ENCODE results near the gene PRR7.

Gene PRR7

DNA sequence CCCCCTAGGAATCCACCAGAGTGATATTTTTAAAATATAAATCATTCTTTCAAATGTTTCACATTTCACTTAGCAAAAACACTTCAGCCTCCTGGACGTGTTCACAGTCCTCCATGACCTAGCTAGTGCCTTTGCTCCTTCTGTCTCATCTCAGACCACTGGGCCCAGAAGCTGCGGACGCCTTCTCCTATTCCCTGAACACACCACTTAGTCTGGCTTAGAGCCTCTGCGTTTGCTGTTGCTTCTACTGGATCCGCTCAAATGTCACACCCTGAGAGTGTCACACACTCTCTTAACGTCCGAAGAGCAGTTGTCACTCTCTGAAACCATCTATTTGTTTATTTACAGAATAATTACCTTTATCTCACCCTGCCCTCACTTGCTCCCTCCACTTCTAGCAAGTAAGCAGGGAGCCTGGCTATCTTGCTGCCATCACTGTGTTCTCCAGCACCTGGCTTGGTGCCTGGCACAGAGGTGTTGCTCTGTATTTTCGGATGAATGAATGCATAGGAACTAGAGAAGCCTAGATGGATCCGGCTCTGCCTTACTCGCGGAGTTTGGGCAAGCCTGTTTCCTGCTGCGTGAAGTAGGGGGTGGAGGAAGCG, 21.3 kb upstream of the PRR7 start:
- Histone ChIP-seq H3K36me3 (ENCODE audit: control insufficient read depth, insufficient read depth, low read length) (no peaks in the 10 kb centered on the region), H3K4me1 (ENCODE audit: control insufficient read depth, insufficient read depth, low read length) (peaks cover 12% of the 10 kb centered on the region), H3K27ac (ENCODE audit: insufficient read depth, low read depth, low read length, poor library complexity, severe bottlenecking) (peak overlapping the region; percentile 91), H3K4me3 (ENCODE audit: insufficient read depth, low read depth, low read length) (peak overlapping the region; percentile 58), H3K9me3 (ENCODE audit: control insufficient read depth, low read length) (no peaks in the 10 kb centered on the region), H3K27me3 (ENCODE audit: control insufficient read depth, insufficient read depth, low read length, poor library complexity, severe bottlenecking) (no peaks in the 10 kb centered on the region)
- WGBS, 2 experiments, result 67% methylated on average over 13 of the region's 13 CpGs

DNA sequence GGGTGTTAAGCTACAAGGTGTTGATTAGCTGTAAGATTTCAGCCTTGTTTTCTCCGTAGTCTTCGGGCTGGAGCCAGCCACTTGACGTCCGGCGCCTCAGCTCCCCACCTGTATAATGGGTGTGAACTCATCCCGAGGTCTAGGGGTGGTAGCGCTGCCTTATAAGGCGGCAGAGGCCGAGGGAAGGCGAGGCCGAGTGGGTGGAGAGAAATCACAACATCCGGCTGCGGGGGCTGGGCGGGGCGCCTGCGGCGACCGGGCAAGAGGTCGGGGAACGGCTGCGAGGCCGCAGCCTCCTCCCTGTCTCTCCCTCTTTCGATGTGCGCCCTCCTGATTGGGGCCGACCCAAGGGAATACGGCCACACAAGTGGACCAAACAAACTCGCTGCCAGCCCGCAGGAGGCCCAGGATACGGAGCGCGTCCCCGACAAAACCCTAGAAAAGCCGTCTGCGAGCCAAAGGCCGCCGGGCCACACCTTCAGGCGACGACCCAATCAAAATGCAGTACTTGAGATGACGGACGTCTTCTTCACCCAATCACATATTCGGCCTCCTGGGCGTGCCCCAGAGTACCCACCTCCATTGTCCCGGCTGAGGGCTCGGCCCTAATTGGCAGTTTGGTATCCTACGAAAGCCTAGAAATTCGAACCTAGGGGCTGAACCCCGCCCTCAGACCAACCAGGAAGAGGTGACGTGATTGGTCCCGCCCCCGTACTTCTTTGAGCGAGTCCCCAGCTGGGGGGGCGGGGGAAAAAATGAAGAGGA, 20.6 kb upstream of the PRR7 start:
- peak overlapping the region; percentile 58 for H3K4me3 ChIP-seq (ENCODE audit: insufficient read depth, low read depth, low read length)
- H3K27ac ChIP-seq (ENCODE audit: insufficient read depth, low read depth, low read length, poor library complexity, severe bottlenecking), result peak overlapping the region; percentile 91
- H3K9me3 ChIP-seq (ENCODE audit: control insufficient read depth, low read length), result no peaks in the 10 kb centered on the region
- peaks cover 12% of the 10 kb centered on the region for H3K4me1 ChIP-seq (ENCODE audit: control insufficient read depth, insufficient read depth, low read length)
- no peaks in the 10 kb centered on the region for H3K27me3 ChIP-seq (ENCODE audit: control insufficient read depth, insufficient read depth, low read length, poor library complexity, severe bottlenecking)
- 1% methylated on average over 52 of the region's 52 CpGs for WGBS, 2 experiments
- no peaks in the 10 kb centered on the region for H3K36me3 ChIP-seq (ENCODE audit: control insufficient read depth, insufficient read depth, low read length)

DNA sequence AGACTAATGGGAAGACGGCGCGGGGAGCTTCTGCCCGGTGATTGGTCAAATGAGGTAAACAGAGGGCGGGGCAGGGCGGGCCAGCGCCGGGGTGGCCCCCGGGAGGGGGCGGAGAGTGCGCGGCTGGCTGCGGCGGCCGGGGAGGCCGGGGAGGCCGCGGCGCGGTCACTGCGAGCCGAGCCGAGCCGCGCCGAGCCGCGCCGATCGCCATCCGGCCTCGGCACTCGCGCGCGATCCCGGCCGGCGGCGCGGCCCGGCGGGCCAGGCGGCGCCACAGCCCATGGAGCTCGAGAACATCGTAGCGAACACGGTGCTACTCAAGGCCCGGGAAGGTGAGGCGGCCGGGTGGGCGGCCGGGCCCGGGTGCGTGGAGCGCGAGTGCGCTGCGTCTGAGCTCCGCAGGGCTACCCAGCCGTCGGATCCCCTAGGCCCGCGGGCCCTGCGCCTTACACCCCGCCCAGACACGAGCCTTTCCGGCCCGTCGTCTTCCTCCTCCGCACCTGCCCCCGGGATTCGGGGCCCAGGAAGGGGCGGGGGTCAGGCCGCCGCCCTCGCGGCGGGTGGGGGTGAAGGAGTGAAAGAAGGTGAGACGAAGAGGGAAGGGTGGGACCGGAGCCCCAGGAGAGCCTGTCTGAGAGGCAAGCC, 19.9 kb upstream of the PRR7 start, which contains the start of gene GRK6:
GRK6 (plus strand) TSS at position 111 of the 645 bp plus-strand sequence; CDS start at position 281, 170 bp downstream.
- peak within 1 kb of the TSS; percentile 87 for H3K4me3 ChIP-seq (ENCODE audit: insufficient read depth, low read depth, low read length)
- WGBS, 2 experiments, result 1% methylated on average over 82 of the region's 82 CpGs
- no peaks in the 10 kb centered on the region for H3K36me3 ChIP-seq (ENCODE audit: control insufficient read depth, insufficient read depth, low read length)
- H3K27ac ChIP-seq (ENCODE audit: insufficient read depth, low read depth, low read length, poor library complexity, severe bottlenecking), result peak within 1 kb of the TSS; percentile 91
- no peaks in the 10 kb centered on the region for H3K9me3 ChIP-seq (ENCODE audit: control insufficient read depth, low read length)
- H3K4me1 ChIP-seq (ENCODE audit: control insufficient read depth, insufficient read depth, low read length), result peaks cover 12% of the 10 kb centered on the region
- H3K27me3 ChIP-seq (ENCODE audit: control insufficient read depth, insufficient read depth, low read length, poor library complexity, severe bottlenecking), result no peaks in the 10 kb centered on the region

DNA sequence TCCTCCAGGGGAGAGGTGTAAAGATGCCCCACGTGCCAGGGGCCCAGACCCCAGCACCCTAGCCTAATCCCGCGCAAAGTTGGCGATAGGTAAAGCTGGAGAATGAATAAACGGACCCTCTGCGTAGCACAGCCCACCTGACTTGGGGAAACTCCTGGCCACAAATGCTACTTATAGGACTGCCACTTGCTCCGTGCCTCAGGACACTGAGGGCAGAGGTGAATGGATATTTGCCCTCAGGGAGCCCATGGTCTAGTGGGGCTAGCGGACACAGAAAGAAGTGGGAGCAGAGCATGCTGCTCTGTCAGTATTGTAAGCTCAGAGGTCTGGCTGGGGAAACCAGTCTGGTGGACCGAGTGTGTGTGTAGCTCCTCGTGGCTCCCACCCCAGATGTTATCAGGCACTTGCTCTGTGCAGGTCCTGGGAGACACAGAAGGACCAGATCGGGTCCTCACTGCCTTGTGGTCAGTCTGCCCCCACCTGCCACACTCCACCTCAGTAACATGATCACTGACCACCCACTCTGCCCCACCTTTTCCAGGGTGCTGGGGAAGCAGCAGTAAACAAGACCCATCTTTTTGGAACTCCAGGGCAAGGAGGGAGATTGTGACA, 19.3 kb upstream of the PRR7 start:
- H3K4me1 ChIP-seq (ENCODE audit: control insufficient read depth, insufficient read depth, low read length), result peaks cover 12% of the 10 kb centered on the region
- H3K36me3 ChIP-seq (ENCODE audit: control insufficient read depth, insufficient read depth, low read length), result no peaks in the 10 kb centered on the region
- H3K9me3 ChIP-seq (ENCODE audit: control insufficient read depth, low read length), result no peaks in the 10 kb centered on the region
- H3K4me3 ChIP-seq (ENCODE audit: insufficient read depth, low read depth, low read length), result peak overlapping the region; percentile 87
- H3K27ac ChIP-seq (ENCODE audit: insufficient read depth, low read depth, low read length, poor library complexity, severe bottlenecking), result no peak overlapping the region
- no peaks in the 10 kb centered on the region for H3K27me3 ChIP-seq (ENCODE audit: control insufficient read depth, insufficient read depth, low read length, poor library complexity, severe bottlenecking)
- 26 to 31% methylated on average over 11 of the region's 11 CpGs for WGBS, 2 experiments

- peak overlapping the region; percentile 87 for H3K4me3 ChIP-seq (ENCODE audit: insufficient read depth, low read depth, low read length)
- peaks cover 12% of the 10 kb centered on the region for H3K4me1 ChIP-seq (ENCODE audit: control insufficient read depth, insufficient read depth, low read length)
- no peaks in the 10 kb centered on the region for H3K27me3 ChIP-seq (ENCODE audit: control insufficient read depth, insufficient read depth, low read length, poor library complexity, severe bottlenecking)
- WGBS, 2 experiments, result 89 to 93% methylated on average over 11 of the region's 11 CpGs
- H3K27ac ChIP-seq (ENCODE audit: insufficient read depth, low read depth, low read length, poor library complexity, severe bottlenecking), result no peak overlapping the region
- peaks cover 6% of the 10 kb centered on the region for H3K36me3 ChIP-seq (ENCODE audit: control insufficient read depth, insufficient read depth, low read length)
- no peaks in the 10 kb centered on the region for H3K9me3 ChIP-seq (ENCODE audit: control insufficient read depth, low read length)
Measured at GRCh38 chr5:177427919-177428573, 18.6 kb upstream of the PRR7 start.

DNA sequence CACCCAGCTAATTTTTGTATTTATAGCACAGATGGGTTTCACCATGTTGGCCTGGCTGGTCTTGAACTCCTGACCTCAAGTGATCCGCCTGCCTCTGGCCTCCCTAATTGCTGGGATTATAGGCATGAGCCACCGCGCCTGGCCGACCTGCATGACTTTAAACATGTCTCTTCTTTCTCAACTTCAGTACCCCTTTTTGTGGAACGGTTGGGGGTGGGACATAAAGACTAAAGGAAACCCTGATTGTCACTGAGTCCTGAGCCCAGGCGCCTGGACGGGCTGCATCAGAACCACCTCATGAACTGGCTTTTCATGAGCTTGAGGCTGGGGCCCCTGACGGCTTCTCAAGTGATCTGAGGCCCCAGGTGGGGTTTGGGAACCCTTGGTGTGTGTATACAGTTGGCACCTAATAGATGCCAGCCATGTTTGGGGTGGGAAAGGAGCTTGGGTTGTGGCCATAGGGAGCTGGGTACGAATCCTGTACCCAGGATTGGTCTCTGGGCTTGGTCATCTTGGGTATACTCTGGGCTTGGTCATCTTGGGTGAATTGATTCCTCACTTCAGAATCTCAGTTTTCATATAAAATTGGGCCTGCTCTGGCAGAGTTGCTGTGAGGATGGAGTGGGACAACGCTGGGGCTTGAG, 17.9 kb upstream of the PRR7 start:
- Histone ChIP-seq H3K36me3 (ENCODE audit: control insufficient read depth, insufficient read depth, low read length) (peaks cover 9% of the 10 kb centered on the region), H3K9me3 (ENCODE audit: control insufficient read depth, low read length) (no peaks in the 10 kb centered on the region), H3K4me1 (ENCODE audit: control insufficient read depth, insufficient read depth, low read length) (peaks cover 12% of the 10 kb centered on the region), H3K27me3 (ENCODE audit: control insufficient read depth, insufficient read depth, low read length, poor library complexity, severe bottlenecking) (no peaks in the 10 kb centered on the region), H3K4me3 (ENCODE audit: insufficient read depth, low read depth, low read length) (no peak overlapping the region), H3K27ac (ENCODE audit: insufficient read depth, low read depth, low read length, poor library complexity, severe bottlenecking) (no peak overlapping the region)
- WGBS, 2 experiments, result 87 to 90% methylated on average over 10 of the region's 10 CpGs

- WGBS, 2 experiments, result 89 to 91% methylated on average over 6 of the region's 6 CpGs
Measured at GRCh38 chr5:177429248-177430040, 17.2 kb upstream of the PRR7 start.

DNA sequence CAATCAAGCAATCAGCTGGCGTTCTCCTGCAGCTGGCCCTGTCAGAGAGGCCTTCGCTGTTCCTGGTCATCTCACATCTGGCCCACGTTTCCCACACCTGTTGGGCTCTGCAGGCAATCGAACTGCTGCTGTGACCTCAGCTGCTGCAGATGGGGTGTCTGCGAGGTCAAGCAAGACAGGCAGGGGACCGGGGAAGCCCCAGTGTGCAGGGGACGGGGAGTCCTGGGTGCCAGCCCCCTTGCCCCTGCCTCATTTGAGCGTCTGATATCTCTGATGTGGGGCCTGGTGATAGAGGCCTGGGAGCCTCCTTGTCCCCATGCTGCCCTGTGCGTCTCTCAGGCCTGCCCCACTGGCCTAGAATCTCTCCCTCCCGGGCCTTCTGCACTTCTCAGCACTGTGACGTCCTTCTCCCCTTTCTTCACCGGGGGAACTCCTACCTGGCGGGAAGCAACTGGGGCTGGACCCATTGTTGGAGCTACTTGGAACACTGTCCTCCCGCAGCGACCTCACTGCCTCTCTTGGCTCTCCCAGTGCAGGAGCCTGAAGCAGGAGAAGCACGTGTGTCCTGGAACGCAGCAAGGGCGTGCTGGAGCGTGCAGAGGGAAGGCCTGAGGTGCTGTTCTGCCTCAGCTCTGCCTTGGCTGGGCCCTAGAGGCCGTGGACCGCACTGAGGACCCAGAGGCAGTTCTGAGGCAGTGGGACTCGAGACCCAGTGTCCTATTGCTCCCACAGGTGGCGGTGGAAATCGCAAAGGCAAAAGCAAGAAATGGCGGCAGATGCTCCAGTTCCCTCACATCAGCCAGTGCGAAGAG, 16.3 kb upstream of the PRR7 start:
- H3K36me3 ChIP-seq (ENCODE audit: control insufficient read depth, insufficient read depth, low read length), result peaks cover 13% of the 10 kb centered on the region
- WGBS, 2 experiments, result 92 to 93% methylated on average over 26 of the region's 26 CpGs
- no peaks in the 10 kb centered on the region for H3K27me3 ChIP-seq (ENCODE audit: control insufficient read depth, insufficient read depth, low read length, poor library complexity, severe bottlenecking)
- H3K9me3 ChIP-seq (ENCODE audit: control insufficient read depth, low read length), result no peaks in the 10 kb centered on the region
- no peak overlapping the region for H3K27ac ChIP-seq (ENCODE audit: insufficient read depth, low read depth, low read length, poor library complexity, severe bottlenecking)
- peaks cover 12% of the 10 kb centered on the region for H3K4me1 ChIP-seq (ENCODE audit: control insufficient read depth, insufficient read depth, low read length)
- H3K4me3 ChIP-seq (ENCODE audit: insufficient read depth, low read depth, low read length), result no peak overlapping the region

More at GRCh38 chr5:177429248-177430040, 17.2 kb upstream of the PRR7 start:
- H3K27ac ChIP-seq (ENCODE audit: insufficient read depth, low read depth, low read length, poor library complexity, severe bottlenecking), result no peak overlapping the region
- H3K4me3 ChIP-seq (ENCODE audit: insufficient read depth, low read depth, low read length), result no peak overlapping the region
- H3K4me1 ChIP-seq (ENCODE audit: control insufficient read depth, insufficient read depth, low read length), result peaks cover 12% of the 10 kb centered on the region
- H3K27me3 ChIP-seq (ENCODE audit: control insufficient read depth, insufficient read depth, low read length, poor library complexity, severe bottlenecking), result no peaks in the 10 kb centered on the region
- no peaks in the 10 kb centered on the region for H3K9me3 ChIP-seq (ENCODE audit: control insufficient read depth, low read length)
- peaks cover 13% of the 10 kb centered on the region for H3K36me3 ChIP-seq (ENCODE audit: control insufficient read depth, insufficient read depth, low read length)

Data from ectodermal cell (in vitro differentiated cells).